HG03159 (cell line): ENCODE measurements around the gene KRT34.
"Not testable (repeated sequence)": the region's sequence is repeated elsewhere in the genome, so short reads cannot be mapped to it uniquely, and the experiment has no call there.

Experiments
- ATAC-seq: cut with Tn5 transposase; IDR thresholded peaks from one replicate; pipeline ENCODE4 v1.9.1; 2021; ENCODE audit warnings: mild to moderate bottlenecking, moderate library complexity; ENCODE audit not compliant: unreplicated experiment

KRT34 gene

GRCh38 chr17:41367426-41368075, 14.6 kb downstream of the KRT34 start:
- ATAC-seq: no peak

DNA sequence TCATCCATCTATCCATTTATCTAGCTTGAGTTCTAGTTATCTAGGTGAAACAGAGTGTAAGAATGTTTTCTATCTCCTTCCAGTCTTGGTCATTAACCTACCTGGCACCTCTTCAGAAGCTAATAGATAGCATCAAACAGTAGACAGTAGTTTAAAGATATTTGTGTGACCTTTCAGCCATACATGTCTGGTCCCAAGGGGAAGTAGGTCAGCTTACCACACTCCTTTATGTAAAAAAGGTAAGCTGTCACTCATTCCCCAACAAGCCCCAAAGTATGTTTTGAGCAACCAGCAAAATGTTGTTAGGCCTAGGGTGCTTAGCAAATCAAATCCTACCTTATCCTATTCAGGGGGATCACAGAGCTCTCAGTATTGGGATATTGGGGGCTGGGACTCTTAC, 16.0 kb downstream of the KRT34 start:
- ATAC-seq: no peak

DNA sequence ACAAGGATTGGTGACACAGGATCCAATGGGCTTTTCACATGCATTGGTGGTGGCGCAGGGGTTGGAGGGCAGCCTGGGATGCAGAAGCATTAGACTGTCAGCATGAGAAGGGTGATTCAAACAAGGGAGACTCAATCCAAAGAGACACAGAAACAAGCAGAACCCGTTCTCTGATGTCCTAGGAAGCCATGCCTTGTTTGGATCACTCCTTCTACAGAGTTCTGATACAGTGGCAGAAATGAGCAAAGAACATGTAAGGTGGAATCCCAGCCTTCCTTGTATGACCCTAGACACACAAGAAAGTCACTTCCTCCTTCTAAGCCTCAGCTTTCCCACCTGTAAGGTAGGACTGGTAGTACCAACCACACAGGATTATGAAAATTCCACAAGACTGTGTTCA, 18.2 kb downstream of the KRT34 start:
- no peak for ATAC-seq

DNA sequence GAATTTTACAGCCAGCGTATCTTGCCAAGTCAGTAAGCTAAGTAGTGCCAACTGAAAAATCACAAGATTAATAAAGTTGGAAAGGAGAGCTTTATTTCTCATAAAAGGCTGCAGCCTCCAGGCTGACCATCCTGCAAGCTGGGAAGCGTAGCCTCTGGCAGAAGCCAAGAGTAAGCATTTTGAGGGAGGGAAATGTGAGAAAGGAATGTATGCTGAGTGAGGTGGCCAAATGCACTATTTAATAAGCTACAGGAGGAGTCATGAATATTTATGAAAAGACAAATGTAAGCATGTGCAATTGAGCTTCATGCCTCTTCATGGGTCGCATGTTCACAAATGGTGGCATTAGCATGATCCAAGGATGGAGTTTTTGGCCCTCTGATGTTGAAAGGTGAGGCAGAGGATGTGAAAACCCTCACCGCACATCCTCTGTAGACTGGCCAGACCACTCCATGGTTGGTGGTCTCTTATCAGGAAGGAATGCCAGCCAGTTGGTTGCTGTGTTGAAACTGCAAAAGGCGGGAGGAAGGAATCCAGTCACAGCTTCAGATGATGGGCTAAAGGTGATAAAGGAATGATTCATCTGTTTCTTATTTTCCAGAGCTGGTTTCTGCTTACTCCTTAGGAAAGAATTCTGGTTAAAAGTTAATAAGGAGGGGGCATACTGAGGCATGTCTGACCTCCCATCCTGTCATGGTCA, 21.7 kb downstream of the KRT34 start:
- ATAC-seq: no peak

GRCh38 chr17:41354536-41354935, 27.6 kb downstream of the KRT34 start:
- no peak for ATAC-seq

- no peak for ATAC-seq
These were observed 29.3 kb downstream of the KRT34 start for GRCh38 chr17:41352597-41353366.

DNA sequence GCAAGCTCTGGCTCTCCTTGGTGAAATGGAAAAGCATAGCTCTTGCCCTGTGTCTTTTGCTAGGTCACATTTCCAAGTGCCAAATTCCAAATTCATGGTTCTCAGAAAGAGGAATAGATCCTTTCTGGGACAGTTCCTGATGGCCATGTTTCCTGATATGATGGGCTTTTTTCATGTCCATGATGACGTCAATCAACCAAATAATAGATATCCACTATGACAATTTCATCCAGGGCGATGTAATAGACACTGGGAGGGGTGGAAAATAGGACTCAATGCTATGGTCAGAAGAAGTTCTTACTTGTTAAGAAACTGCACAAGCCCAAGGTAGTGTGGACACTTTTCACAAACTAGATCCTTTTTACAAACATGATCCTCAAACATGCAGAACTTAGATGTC, 30.9 kb downstream of the KRT34 start:
- no peak for ATAC-seq

- not testable (repeated sequence) for ATAC-seq
These were observed 31.7 kb downstream of the KRT34 start, which contains the start of gene KRT33A for GRCh38 chr17:41350381-41350878. TSS of gene KRT33A (minus strand) at chr17:41350828. CDS start at chr17:41350767, 61 bp downstream.

- no peak for ATAC-seq
These were observed 34.0 kb downstream of the KRT34 start for GRCh38 chr17:41347869-41348760.

DNA sequence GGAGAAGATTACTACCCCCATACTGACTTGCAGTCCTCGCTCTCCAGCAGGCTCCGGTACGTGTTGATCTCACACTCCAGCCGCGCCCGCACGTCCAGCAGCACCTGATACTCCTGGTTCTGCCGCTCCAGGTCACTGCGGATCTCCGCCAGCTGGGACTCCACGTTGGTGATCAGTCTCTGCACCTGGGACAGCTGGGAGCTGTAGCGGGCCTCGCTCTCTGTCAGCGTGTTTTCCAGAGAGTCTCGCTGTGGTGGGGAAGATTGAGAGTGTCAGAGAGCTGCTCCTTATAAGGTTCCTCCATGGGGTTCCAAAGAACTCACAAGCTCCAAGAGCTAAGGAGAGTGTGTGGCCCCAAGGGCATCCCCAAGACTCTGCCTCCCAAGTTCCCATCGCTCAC, 35.7 kb downstream of the KRT34 start:
- not testable (repeated sequence) for ATAC-seq

DNA sequence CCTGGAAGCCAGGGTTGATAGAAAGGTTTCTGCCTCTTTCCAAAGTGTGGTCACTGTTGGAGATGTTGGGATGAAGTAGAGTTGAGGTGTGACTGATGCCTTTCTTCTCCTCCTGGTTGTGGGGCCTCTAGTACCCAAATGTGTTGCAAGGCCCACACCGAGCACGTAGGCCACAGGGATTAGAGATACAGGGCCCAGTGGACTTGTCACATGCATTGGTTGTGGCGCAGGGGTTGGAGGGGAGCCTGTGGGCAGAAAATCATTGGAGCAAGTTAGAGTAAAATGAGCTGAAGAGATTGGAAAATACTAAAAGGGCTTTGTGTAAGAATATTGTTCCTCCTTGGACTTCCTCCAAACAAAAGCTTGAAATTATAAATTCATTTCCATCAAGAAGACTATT, 36.1 kb downstream of the KRT34 start:
- no peak for ATAC-seq

DNA sequence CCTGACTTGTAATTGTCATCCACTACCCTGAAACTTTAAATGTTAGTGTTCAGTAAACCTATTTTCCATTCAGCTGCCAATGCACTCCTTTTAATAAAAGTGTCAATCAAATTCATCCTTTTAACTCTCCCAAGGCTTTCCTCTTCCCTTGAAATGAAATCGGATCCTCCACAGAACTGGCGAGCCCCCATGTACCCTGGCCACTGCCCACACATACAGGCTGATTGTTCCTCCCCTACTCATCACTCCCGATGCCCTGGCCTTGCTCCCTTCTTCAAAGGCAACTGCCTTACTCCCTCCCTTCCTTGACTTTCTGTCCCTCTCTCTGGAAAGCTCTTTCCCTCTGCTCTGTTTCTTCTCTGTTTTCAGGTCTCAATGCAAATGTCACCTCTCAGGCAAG, 39.1 kb downstream of the KRT34 start:
- no peak for ATAC-seq

DNA sequence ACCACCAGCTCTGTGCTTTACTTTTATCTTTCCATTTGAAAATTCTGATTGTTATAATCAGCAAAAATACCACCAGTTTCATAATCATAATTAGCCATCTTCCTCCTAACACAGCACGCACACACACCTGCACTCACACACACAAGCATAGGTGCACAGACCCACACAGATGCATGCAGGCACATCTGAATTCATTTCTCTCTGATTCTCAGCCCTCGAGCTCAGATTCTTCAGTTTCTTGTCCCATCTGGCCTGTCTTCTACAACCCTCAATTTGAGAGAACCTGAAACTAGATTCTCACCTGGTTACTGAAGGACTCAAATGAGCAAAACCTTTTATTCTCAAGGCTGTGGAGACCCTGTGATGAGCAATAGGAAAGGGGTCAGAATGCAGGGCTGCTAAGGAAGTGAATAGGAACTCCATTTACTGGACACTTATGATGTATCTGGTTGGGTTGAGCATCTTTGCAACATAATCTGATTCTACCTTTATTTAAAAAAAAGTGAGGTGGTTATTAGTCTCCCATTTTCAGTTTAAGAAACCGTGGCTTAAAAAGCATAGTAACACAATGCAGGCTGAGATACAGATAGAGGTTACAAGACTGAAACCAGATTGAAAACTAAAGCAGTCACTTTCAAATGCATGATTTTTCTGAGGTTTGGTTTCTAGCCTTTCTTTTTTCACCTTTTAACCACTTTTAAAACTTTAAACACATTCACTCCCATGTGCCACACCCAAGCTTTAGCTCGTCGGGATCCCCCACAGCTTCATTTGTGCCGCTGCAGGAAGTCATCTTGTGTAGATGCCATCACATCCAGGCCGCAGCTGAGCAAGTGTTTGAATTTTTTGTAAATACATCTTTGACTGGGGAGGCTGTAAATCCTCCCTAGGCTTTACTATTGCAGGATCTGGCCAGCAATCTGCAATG, 40.9 kb downstream of the KRT34 start:
- no peak for ATAC-seq

GRCh38 chr17:41340494-41340893, 41.6 kb downstream of the KRT34 start:
- ATAC-seq: no peak

- no peak for ATAC-seq
These were observed 42.4 kb downstream of the KRT34 start for GRCh38 chr17:41339571-41340172.

DNA sequence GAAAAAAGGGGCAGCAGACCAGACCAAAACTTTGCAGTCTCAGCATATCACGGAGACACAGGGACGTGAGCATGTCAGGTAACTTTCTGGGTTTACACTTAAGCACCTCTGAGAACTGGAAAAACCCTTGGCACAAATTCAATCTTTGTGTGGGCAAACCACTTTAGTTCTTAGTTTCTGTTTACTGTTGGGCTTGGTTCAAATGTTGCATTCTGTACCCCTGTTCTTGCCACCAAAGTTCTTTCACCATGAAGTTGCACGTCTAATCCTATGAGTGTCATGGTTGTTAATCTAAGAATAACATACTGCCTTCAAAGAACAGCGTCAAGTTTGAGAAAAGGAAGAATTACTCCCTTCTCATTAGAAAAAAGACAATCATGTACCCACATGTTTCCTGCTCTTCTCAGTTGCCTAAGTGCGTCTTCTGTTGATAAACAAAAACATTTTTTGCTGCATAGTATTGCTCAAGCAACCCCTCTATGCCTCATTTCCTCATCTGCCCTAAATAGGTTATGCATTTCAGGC, 43.1 kb downstream of the KRT34 start:
- ATAC-seq: no peak

- no peak for ATAC-seq
These were observed 46.4 kb downstream of the KRT34 start for GRCh38 chr17:41335747-41336146.

DNA sequence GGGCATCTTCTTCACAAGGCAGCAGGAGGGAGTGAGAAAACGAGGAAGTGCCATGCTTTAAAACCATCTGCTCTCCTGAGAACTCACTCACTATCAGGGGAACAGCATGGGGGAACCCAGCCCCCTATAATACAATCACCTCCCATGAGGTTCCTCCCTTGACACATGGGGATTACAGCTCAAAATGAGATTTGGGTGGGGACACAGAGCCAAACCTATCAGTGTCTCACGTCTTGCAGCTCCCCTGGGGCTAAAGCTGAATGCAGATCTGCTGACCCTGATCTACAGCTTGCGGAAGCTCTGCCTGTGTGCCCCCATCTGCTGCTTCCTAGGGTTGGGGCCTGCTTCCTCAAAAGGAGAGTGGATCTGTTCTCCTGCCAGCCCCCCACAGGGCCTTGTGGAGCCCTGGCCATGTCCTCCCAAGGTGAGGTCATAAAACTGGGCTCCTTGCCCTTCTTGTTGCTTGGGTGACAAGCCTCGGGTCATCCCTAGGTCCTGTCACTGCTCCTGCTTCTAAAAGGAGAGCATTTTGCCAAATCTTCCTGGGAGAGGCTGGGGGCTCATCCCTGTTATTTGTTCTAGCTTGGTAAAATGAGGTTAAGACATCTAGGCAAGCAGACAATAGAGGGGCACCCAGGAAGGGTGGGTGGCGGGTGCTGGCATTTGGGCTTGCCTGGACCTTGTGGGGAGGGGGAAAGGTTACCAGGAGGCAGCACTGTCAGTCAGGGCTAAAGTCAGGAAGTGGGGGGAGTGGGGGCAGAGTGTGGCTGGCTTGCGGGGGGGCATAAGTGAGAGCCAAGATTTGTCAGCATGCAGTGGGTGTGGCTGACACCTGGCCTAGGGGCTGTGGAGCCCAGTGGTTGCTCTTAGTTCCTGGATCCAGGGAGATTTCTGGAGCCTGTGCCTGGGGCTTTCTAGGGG, 47.5 kb downstream of the KRT34 start:
- ATAC-seq: no peak
